ENCODE results near the gene CCDC38.

DNA sequence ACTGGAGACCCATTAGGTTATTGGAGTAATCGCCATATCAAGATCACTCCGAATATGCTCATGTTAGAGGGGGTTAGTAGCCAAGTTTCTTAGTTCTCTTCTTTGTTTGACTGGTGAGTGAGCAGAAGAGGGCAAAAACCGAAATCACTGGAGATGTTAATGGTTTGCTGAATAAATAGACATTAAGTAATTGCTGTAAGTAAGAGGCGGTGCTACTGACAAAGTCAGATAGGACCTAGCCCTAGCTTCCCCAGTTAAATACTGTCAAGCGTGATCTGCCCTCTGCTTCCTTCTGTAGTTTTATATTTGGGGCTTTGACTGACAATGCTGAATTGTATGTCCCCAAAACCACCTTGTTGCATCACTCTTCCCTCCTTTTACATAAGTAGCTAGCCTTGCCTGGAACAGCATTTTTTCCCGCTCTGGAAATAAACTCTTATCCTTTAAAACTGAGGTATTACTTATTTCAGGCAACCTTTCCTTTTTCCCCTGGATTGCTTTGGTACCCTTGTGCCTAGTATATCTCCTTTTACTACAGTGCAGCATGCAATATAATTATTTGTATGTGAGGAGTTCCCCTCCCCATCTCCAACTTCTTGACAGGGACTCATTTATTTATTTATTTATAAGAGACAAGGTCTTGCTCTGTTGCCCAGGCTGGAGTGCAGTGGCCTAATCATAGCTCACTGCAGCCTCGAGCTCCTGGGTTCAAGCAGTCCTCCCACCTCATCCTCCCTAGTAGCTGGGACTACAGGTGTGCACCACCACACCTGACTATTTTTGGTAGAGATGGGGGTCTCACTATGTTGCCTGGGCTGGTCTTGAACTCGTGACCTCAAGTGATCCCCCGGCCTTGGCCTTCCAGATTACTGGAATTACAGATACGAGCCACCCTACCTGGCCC, 82.2 kb downstream of the CCDC38 start:
- TF ChIP-seq MLX (CRISPR knock-in tag; IDR thresholded peaks at IDR 0.05) (no peak), GABPB1 (CRISPR knock-in tag; IDR thresholded peaks at IDR 0.05) (no peak), TP53 (CRISPR knock-in tag; IDR thresholded peaks at IDR 0.05) (no peak), E2F4 (CRISPR knock-in tag; IDR thresholded peaks at IDR 0.05; ENCODE audit: borderline replicate concordance, low read depth) (no peak), CREB1 (CRISPR knock-in tag; IDR thresholded peaks at IDR 0.05) (no peak)
- TF ChIP-seq, protein P1, sequence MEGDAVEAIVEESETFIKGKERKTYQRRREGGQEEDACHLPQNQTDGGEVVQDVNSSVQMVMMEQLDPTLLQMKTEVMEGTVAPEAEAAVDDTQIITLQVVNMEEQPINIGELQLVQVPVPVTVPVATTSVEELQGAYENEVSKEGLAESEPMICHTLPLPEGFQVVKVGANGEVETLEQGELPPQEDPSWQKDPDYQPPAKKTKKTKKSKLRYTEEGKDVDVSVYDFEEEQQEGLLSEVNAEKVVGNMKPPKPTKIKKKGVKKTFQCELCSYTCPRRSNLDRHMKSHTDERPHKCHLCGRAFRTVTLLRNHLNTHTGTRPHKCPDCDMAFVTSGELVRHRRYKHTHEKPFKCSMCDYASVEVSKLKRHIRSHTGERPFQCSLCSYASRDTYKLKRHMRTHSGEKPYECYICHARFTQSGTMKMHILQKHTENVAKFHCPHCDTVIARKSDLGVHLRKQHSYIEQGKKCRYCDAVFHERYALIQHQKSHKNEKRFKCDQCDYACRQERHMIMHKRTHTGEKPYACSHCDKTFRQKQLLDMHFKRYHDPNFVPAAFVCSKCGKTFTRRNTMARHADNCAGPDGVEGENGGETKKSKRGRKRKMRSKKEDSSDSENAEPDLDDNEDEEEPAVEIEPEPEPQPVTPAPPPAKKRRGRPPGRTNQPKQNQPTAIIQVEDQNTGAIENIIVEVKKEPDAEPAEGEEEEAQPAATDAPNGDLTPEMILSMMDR (IDR thresholded peaks at IDR 0.05): no peak

Data from WTC11 (cell line).